ENCODE results near the gene SH3BP4.

DNA sequence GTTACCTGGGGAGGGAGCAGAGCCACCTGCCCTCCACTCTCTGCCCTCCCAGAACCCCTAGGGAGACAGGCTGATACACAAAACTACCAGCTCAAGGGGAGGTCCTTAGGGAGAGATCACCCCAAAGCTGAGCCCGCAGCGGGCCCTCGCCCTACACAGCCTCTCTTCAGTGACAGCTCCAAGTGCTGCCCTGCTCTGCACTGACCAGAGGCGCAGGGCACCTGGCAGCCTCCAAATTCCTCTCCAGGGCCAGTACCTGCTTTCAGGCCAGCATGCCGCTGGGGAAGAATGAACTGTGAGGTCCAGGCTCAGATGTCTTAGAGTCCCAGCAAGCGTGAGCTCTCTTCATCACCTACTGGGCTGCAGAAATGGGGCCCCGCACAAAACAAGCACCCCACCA is 11.3 kb upstream of the SH3BP4 start:
- TF ChIP-seq, protein P1, sequence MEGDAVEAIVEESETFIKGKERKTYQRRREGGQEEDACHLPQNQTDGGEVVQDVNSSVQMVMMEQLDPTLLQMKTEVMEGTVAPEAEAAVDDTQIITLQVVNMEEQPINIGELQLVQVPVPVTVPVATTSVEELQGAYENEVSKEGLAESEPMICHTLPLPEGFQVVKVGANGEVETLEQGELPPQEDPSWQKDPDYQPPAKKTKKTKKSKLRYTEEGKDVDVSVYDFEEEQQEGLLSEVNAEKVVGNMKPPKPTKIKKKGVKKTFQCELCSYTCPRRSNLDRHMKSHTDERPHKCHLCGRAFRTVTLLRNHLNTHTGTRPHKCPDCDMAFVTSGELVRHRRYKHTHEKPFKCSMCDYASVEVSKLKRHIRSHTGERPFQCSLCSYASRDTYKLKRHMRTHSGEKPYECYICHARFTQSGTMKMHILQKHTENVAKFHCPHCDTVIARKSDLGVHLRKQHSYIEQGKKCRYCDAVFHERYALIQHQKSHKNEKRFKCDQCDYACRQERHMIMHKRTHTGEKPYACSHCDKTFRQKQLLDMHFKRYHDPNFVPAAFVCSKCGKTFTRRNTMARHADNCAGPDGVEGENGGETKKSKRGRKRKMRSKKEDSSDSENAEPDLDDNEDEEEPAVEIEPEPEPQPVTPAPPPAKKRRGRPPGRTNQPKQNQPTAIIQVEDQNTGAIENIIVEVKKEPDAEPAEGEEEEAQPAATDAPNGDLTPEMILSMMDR (conservative IDR thresholded peaks at IDR 0.05; ENCODE audit: low read depth, low read length) = no peak
- TF ChIP-seq EZH2 (IDR thresholded peaks at IDR 0.05; ENCODE audit: borderline replicate concordance, low read depth, low read length, poor library complexity, severe bottlenecking) = no peak
